Epithelial cell of esophagus (primary cell): Measurements from ENCODE around the gene AGBL1.

Source experiments
- DNase-seq: peaks from one replicate; pipeline ENCODE4 v3.0.0; 2010; ENCODE audit warnings: low read depth
- H3K4me3 ChIP-seq: 2 replicates; pipeline ENCODE4 v1.5.1; 2011; ENCODE audit warnings: mild to moderate bottlenecking, low read length, control low read depth
- CTCF ChIP-seq: IDR thresholded peaks from 2 replicates; pipeline ENCODE4 v1.5.1; 2011; ENCODE audit warnings: low read depth, mild to moderate bottlenecking, low read length, control low read depth, inconsistent platforms; ENCODE audit not compliant: insufficient read depth; ENCODE audit errors: missing control alignments

The AGBL1 gene

GRCh38 chr15:86062646-86063243, 16.9 kb upstream of the AGBL1 start:
- TF ChIP-seq CTCF = no peak

GRCh38 chr15:86063356-86064095, 16.1 kb upstream of the AGBL1 start:
- no peak overlapping the region for H3K4me3 ChIP-seq
- DNase-seq = no peak
- no peak for TF ChIP-seq CTCF

More at GRCh38 chr15:86062646-86063243, 16.9 kb upstream of the AGBL1 start:
- no peak overlapping the region for H3K4me3 ChIP-seq
- no peak for DNase-seq

GRCh38 chr15:86064326-86064725, 15.3 kb upstream of the AGBL1 start:
- no peak for DNase-seq
- H3K4me3 ChIP-seq = no peak overlapping the region
- TF ChIP-seq CTCF = no peak

GRCh38 chr15:86066174-86066834, 13.4 kb upstream of the AGBL1 start:
- no peak overlapping the region for H3K4me3 ChIP-seq
- no peak for DNase-seq
- TF ChIP-seq CTCF = no peak

- H3K4me3 ChIP-seq = no peak overlapping the region
- TF ChIP-seq CTCF = no peak
- DNase-seq = no peak
Observed at GRCh38 chr15:86073281-86073680, 6.4 kb upstream of the AGBL1 start.

GRCh38 chr15:86076468-86076867, 3.2 kb upstream of the AGBL1 start:
- DNase-seq = no peak
- no peak overlapping the region for H3K4me3 ChIP-seq
- no peak for TF ChIP-seq CTCF

- TF ChIP-seq CTCF = no peak
- DNase-seq = no peak
Observed at GRCh38 chr15:86077070-86077469, 2.6 kb upstream of the AGBL1 start.

More at GRCh38 chr15:86077070-86077469, 2.6 kb upstream of the AGBL1 start:
- H3K4me3 ChIP-seq = no peak overlapping the region
